HG03045 (cell line): Measurements from ENCODE around the gene ADSS1.

Experiments used
- ATAC-seq: cut with Tn5 transposase; IDR thresholded peaks from one replicate; pipeline ENCODE4 v1.9.1; 2021; ENCODE audit warnings: mild to moderate bottlenecking, moderate library complexity; ENCODE audit not compliant: unreplicated experiment

ADSS1 gene

GRCh38 chr14:104723651-104724406 is at the start of gene ADSS1:
TSS of gene ADSS1 (plus strand) at chr14:104724229. CDS start at chr14:104724271, 42 bp downstream.
- peak; percentile 60 for ATAC-seq

GRCh38 chr14:104675447-104675846 is 48.6 kb upstream of the ADSS1 start:
- no peak for ATAC-seq

- ATAC-seq = no peak
Observed at GRCh38 chr14:104676130-104676693, 47.8 kb upstream of the ADSS1 start.

GRCh38 chr14:104676694-104677511 is 47.1 kb upstream of the ADSS1 start:
- peak; percentile 5 for ATAC-seq

GRCh38 chr14:104677512-104678332 is 46.3 kb upstream of the ADSS1 start:
- ATAC-seq = peak; percentile 44

GRCh38 chr14:104678346-104678745 is 45.7 kb upstream of the ADSS1 start:
- no peak for ATAC-seq

- no peak for ATAC-seq
Observed at GRCh38 chr14:104678901-104679705, 44.9 kb upstream of the ADSS1 start.

- no peak for ATAC-seq
Observed at GRCh38 chr14:104680056-104680805, 43.8 kb upstream of the ADSS1 start.

- no peak for ATAC-seq
Observed at GRCh38 chr14:104680806-104681688, 43.0 kb upstream of the ADSS1 start.

GRCh38 chr14:104681689-104682074 is 42.3 kb upstream of the ADSS1 start:
- no peak for ATAC-seq

- ATAC-seq = no peak
Observed at GRCh38 chr14:104682107-104682593, 41.9 kb upstream of the ADSS1 start.

GRCh38 chr14:104683653-104684448 is 40.2 kb upstream of the ADSS1 start:
- ATAC-seq = no peak

GRCh38 chr14:104684449-104684821 is 39.6 kb upstream of the ADSS1 start:
- no peak for ATAC-seq

- ATAC-seq = no peak
Observed at GRCh38 chr14:104685216-104685997, 38.6 kb upstream of the ADSS1 start.

GRCh38 chr14:104685998-104686610 is 37.9 kb upstream of the ADSS1 start:
- no peak for ATAC-seq
